ENCODE results near the gene ADTRP.
"Not testable (repeated sequence)": the region's sequence is repeated elsewhere in the genome, so short reads cannot be mapped to it uniquely, and the experiment has no call there.

Gene ADTRP

GRCh38 chr6:11689847-11690246 lies 88.8 kb downstream of the ADTRP start:
- DNase-seq: no peak

DNA sequence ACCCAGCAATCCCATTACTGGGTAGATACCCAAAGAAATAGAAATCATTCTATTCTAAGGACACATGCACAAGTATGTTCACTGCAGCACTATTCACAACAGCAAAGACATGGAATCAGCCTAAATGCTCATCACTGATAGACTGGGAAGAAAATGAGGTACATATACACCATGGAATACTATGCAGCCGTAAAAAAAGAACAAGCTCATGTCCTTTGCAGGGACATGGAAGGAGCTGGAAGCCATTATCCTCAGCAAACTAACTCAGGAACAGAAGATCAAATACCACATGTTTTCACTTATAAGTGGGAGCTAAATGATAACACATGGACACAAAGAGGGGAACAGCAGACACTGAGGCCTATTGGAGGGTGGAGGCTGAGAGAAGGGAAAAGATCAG lies 89.2 kb downstream of the ADTRP start:
- not testable (repeated sequence) for DNase-seq

- DNase-seq: no peak
Measured at GRCh38 chr6:11688425-11688709, 90.2 kb downstream of the ADTRP start.

- no peak for DNase-seq
Measured at GRCh38 chr6:11685481-11686093, 93.0 kb downstream of the ADTRP start.

GRCh38 chr6:11684901-11685480 lies 93.6 kb downstream of the ADTRP start:
- DNase-seq: no peak

DNA sequence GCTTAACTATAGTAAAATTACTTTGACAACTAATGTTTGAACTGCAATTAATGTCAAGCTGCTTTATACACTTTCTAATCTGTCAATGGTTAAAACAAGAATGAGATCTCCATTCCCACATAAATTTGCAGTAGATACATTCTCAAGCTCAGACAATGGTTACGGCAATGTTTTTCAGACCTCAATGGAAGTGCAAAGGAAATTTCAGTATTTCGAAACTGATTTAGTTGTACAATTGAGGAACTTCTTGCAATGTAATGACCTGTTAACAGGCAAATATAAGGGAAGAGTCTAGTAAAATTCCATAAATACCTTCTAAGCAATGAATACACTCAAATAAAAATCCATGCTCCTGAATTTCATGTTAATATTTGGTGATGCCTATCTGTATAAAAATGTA lies 94.7 kb downstream of the ADTRP start:
- DNase-seq: no peak

DNA sequence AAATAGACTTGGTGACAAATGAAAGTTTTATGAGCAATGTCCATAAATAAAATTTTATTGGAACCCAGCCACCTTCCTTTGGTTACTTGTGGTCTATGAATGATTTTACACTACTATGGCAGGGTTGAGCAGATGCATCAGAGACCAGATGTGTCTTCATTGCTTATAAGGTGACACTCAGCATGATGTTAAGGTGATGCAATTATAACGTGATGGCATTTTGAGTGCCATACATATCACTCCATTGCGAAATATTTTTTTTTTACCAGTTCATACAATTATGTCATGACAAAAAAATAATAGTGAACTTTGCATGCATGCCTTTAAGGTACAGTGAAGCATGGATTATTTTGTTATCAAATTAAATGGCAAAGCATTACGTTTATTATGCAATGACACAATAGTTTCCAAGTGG lies 96.0 kb downstream of the ADTRP start:
- no peak for DNase-seq

GRCh38 chr6:11681770-11682169 lies 96.8 kb downstream of the ADTRP start:
- no peak for DNase-seq

GRCh38 chr6:11681357-11681756 lies 97.2 kb downstream of the ADTRP start:
- DNase-seq: no peak

DNA sequence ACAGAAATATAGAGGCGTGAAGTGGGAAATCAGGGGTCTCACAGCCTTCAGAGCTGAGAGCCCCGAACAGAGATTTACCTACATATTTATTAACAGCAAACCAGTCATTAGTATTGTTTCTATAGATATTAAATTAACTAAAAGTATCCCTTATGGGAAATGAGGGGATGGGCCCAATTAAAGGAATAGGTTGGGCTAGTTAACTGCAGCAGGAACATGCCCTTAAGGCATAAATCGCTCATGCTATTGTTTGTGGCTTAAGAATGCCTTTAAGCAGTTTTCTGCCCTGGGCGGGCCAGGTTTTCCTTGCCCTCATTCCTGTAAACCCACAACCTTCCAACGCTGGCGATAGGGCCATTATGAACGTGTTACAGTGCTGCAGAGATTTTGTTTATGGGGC lies 98.1 kb downstream of the ADTRP start:
- DNase-seq: not testable (repeated sequence)

- no peak for DNase-seq
Measured at GRCh38 chr6:11679099-11679498, 99.5 kb downstream of the ADTRP start.

DNA sequence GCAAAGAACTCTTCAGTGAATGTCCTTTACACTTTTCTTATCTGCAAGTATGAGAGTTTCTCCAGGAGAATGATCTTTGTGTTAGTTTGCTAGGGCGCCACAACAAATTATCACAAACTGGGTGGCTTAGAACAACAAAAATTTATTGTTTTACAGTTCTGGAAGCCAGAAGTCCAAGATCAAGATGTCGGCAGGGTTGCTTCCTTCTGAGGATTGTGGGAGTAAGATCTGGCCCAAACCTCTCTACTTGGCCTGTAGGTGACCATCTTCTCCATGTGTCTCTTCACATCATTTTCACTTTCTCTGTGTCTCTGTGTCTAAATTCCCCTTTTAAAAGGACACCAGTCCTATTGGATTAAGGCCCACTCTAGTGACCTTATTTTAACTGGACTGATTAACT lies 103.0 kb downstream of the ADTRP start:
- DNase-seq: no peak

DNA sequence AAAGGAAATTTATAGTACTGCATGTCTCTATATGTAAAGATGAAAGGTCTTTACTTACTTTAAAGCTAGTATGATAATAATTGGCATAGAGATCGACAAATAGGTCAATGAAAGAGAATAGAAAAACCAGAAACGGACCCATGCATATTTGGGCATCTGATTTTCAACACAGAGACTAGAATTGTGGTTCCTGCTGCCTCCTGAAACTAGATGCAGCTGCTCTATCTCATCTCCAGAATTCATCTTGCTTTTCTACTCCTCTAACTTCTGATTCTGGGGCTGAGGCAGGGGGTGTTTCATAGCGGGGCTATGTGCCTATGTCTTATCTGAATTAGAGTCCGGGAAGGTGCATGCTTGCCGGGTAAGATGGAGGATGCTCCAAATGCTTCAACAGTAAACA lies 105.9 kb downstream of the ADTRP start:
- DNase-seq: no peak

DNA sequence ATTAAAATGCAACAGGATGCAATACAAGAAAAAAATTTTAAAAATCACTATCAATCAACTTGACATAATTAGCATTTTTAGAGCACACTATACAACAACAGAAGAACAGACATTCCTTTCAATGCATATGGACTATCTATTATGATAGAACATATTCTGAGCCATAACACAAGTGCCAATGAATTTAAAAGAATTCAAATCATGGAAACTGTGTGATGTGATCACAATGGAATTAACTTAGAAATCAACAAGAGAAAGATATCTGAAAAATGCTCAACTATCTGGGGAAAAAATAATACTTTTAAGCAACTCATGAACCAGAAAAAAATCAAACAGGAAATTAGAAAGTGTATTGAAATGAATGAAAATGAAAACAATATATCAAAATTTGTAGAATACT lies 106.3 kb downstream of the ADTRP start:
- DNase-seq: no peak

DNA sequence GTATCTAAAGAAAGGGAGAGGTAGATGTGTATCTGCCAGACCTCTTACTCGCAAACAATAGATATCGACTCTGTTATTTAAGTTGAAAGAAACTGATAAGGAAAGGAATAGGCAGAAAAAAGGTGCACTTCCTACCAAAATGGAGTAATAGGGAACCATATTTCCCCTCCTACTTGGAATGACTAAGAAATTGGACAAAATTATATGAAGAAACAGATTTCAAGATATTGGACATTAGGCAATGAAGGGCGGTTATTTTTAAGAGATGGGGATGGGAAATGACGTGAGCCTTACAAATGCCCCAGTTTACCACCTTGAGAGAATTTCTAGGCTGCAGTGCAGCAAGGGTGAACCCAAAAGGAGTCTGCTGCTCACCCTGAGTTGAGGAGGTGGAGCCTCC lies 108.9 kb downstream of the ADTRP start:
- DNase-seq: no peak

GRCh38 chr6:11668455-11668854 lies 110.1 kb downstream of the ADTRP start:
- DNase-seq: no peak

GRCh38 chr6:11667876-11668275 lies 110.7 kb downstream of the ADTRP start:
- no peak for DNase-seq

- DNase-seq: no peak
Measured at GRCh38 chr6:11665604-11666326, 112.8 kb downstream of the ADTRP start.

Measured in effector CD8-positive, alpha-beta T cell (primary cell).